HG02798 (cell line): ENCODE measurements around the gene OTX2.

Experiments used
- ATAC-seq: cut with Tn5 transposase; IDR thresholded peaks from one replicate; pipeline ENCODE4 v1.9.1; 2021; ENCODE audit warnings: mild to moderate bottlenecking; ENCODE audit not compliant: unreplicated experiment, poor library complexity

OTX2 gene

GRCh38 chr14:56812364-56813141 is 2.3 kb upstream of the OTX2 start:
- no peak for ATAC-seq

- no peak for ATAC-seq
Observed at GRCh38 chr14:56811593-56812363, 1.5 kb upstream of the OTX2 start.

- ATAC-seq: no peak
Observed at GRCh38 chr14:56810836-56811592, 735 bp upstream of the OTX2 start.

DNA sequence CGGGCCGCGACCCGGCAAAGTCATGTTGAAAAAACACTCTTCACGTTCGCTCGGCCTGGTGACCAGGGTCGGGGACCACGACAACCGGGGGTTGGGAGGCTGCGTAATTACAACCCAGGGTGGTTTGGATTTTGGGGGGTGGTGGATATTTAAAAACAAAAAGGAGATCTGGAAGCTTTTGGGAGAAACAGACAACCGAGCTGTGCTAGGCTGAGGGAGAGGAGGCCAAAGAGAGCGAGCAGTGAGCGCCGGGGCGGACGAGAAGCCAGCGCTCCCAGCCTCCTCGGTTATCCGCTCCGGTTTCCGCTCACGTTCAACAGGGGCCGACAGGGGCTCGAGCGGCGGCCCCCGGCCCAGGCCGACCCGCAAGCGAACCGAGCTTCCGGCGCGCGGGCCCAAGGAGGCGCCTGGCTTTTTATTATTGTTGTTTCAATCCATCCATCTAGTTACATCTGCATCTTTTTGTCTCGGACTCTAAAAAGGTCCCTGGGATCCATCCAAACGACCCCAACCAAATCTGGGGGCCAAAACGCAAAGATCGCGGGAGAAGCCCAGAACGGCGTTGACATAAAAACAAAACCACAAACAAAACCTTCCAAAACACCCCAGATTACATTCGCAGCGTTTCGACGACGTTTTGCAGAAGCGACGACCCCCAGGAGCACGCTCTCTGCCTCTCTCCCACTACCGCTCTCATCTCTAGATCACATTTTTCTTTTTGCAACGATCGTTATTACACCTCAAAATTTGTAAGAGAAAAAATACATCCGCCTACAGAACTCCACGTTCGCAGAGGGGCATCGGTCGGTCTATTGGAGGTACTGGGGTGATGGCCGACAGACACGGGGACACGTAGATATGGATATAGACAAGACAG is 771 bp downstream of the OTX2 start:
- no peak for ATAC-seq

DNA sequence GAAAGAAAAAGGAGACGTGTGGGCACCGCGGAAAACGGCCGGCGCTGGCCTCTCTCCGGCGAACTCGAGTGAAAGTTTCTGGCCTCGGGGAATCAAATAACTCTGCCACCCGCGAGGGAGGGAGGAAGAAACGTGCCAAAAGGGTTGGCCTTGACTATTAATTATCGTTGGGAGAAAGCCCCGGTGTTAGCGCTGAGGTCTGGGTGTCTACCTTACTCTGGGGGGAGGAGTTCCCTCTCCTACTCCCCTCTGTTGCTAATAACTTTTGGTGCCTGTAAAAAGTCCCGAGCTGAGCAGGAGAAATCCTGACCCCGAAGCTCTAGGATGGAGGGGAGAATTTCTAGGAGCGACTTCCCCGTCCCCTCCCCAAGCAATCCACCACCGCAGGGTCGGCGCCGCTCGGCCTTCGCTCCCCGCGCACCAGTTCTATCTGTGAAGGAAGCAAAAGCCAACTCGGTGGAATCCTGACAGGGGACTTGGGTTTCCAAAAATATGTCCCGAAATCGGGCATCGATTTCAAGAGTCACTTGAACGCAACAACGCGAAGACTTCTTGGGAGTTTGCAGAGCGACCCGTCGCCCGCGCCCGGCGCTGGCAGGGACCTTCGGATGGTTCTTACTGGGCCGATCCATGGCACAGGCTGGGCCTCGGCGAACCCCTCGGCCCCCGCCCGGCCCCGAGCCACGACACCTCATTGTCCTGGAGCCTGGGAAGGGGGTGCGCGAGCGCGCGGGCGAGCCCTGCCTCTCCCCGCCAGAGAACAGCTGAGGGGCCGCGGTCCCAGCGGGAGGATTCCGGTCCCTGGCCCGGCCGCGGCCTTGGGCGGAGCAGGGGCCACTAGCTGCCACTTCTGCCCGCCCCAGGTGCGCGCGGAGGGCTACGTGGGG is 1.7 kb downstream of the OTX2 start:
- no peak for ATAC-seq

DNA sequence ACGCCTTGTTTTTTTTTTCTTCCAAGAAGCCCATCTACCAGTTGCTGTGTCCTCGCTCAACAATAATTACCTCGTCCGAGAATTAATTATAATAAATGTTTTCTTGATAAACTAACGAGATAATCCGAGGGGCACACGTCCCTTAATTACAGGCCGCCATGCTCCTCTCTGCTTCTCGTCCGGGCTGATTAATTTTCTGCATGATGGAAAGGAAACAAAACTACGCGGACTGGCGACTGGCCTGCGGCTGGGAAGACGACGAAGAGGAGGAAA is 2.2 kb downstream of the OTX2 start:
- ATAC-seq: no peak

- no peak for ATAC-seq
Observed at GRCh38 chr14:56807386-56808109, 2.7 kb downstream of the OTX2 start.

- ATAC-seq: no peak
Observed at GRCh38 chr14:56806760-56807159, 3.5 kb downstream of the OTX2 start.

DNA sequence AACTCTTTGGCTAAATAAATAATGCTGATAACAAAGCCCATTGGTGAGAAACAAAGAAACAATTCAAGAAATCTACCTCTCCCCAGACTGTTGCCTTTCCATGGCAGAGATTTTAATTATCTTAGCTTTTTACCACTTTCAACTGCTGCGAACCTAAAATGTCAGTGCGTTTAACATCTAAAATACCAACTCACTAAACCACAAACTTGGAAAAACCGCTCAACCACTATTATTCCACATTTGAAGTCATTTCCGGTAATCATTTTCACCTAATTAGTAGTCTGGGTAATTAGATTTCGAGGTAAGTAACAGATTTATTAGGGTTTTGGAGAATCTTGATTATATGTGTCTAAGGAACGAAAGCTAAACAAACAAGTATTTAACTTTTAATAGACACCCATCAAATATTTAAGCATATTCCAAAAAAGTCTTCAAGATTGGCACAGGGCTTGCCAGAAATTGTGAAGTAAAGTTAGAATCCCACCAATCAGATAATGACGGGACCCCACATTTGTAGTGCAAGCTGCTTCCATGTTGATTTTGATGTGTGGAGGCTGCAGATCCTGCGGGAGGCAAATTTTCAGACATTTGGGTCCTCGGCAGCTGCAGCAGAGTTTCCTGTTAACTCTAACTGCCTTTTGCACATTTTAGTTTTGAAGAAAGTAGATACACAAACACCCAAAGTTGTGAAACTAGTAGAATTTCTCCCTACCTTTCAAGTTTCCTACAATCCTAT is 4.1 kb downstream of the OTX2 start:
- no peak for ATAC-seq

- no peak for ATAC-seq
Observed at GRCh38 chr14:56805201-56805991, 4.9 kb downstream of the OTX2 start.

DNA sequence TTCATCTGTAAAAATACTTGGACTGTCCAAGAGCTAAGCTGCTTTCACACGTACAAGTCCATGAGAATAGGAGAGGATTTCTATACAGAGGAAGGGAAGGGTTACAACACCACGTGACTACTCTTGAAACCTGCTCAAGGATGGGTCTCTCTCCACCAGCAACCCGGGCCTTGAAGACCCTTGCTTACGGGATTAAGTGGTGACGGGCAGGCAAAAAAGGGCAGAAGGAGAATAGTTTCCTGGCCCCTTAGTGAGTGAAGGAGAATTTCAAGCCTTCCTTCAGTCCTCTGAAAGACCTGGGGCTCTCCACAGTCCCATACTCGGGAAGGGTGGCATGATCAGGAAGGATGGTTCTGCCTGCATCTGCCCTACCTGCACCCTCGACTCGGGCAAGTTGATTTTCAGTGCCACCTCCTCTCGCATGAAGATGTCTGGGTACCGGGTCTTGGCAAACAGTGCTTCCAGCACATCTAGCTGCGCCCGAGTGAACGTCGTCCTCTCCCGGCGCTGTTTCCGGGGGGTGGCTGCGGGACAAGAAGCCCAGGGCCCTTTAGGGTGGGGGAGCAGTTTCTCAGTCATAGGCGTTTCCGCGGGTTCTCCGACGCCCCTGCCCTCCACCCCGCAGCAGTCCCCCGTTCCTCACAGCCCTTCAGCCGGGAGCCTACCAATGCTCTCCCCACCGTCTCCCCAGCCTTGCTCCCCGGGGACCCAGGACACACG is 6.3 kb downstream of the OTX2 start:
- no peak for ATAC-seq

GRCh38 chr14:56801920-56802319 is 8.4 kb downstream of the OTX2 start:
- ATAC-seq: no peak

DNA sequence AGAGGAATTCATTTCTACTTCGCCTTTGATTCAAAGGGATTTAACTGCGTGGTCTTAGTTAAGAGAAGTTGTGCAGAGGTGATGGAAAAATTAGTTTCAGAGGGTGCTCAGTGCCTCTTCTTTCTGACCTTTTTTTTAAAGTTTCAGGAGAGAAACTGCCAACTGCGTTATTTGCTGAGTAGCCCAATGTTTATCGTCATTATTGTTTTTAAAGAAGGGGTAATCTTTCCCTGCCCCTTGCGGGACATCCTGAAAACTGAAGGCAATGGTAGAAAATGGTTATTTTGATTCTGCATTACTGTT is 11.0 kb downstream of the OTX2 start:
- no peak for ATAC-seq

- no peak for ATAC-seq
Observed at GRCh38 chr14:56798447-56799342, 11.6 kb downstream of the OTX2 start.

- no peak for ATAC-seq
Observed at GRCh38 chr14:56797569-56798446, 12.5 kb downstream of the OTX2 start.
